ENCODE data around the gene SLC9A9.

GRCh38 chr3:143674100-143674968, 173.9 kb downstream of the SLC9A9 start:
- TF ChIP-seq ZBTB33 (CRISPR knock-in tag; IDR thresholded peaks at IDR 0.05) (no peak), CTCF (IDR thresholded peaks at IDR 0.05 in 2 of 3, conservative IDR thresholded peaks at IDR 0.05 in 1 of 3; ENCODE audit: insufficient read depth in 2 of 3, low read depth in 1 of 3, low read length in 3 of 3) (peak; percentile 82 to 89 (median 83)), MTA2 (IDR thresholded peaks at IDR 0.05; ENCODE audit: low read depth) (no peak), SMARCC2 (IDR thresholded peaks at IDR 0.05; ENCODE audit: low read depth) (no peak), POLR2A (conservative IDR thresholded peaks at IDR 0.05) (no peak), ZNF311 (CRISPR knock-in tag; IDR thresholded peaks at IDR 0.05) (no peak), HDAC1 (IDR thresholded peaks at IDR 0.05) (no peak), REST (IDR thresholded peaks at IDR 0.05; ENCODE audit: borderline replicate concordance) (peak; percentile 60; the same call in 1 of the 2 replicates), REST (CRISPR knock-in tag; IDR thresholded peaks at IDR 0.05; ENCODE audit: low read depth) (no peak), ZKSCAN1 (IDR thresholded peaks at IDR 0.05; ENCODE audit: low read depth, low read length) (no peak), MAX (CRISPR knock-in tag; IDR thresholded peaks at IDR 0.05) (no peak), ZNF699 (CRISPR knock-in tag; IDR thresholded peaks at IDR 0.05; ENCODE audit: insufficient replicate concordance) (no peak), ZNF785 (CRISPR knock-in tag; IDR thresholded peaks at IDR 0.05) (no peak)
